Fibroblast of lung (primary cell): ENCODE measurements around the gene PGF.

ENCODE experiments used
- CTCF ChIP-seq, 2 donors: IDR thresholded peaks in 1 of 2; conservative IDR thresholded peaks in 1 of 2; 1 replicate in 1 of 2; 2 replicates in 1 of 2; pipeline ENCODE4 v1.5.1; 2011 to 2012; ENCODE audit warnings: low read length in 2 of 2, control low read depth in 1 of 2, inconsistent platforms in 1 of 2, low read depth in 1 of 2, mild to moderate bottlenecking in 1 of 2
- EZH2 ChIP-seq: IDR thresholded peaks from 2 replicates; pipeline ENCODE4 v1.5.1; 2012; ENCODE audit warnings: low read length, control low read depth, mild to moderate bottlenecking; ENCODE audit errors: missing control alignments

DNA sequence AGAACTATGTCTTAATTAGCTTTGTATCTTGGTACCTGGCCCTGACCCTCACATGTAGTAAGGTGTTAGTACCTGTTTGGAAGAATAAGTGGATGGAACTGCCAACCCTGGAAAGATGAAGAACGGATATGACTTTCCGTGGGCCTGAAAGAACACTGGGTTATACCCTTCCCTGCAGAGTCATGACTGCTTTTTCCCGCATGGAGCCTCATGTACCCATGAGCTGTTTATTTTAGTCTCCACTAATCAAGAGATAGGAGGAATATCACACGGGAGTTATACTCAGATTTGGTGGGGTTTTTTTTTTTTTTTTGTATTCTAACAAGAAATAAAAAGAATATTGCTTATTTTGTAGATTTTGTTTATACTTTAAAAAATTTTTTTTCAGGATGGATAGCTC lies 57.8 kb downstream of the PGF start:
- no peak for TF ChIP-seq CTCF (conservative IDR thresholded peaks at IDR 0.05 in 1 of 2, IDR thresholded peaks at IDR 0.05 in 1 of 2; ENCODE audit: low read depth in 1 of 2, low read length in 2 of 2)
- no peak for TF ChIP-seq EZH2
